NCI-H69 (cell line): ENCODE results near the gene C19orf25.

ENCODE experiments used
- DNase-seq: peaks from one replicate; lab custom pipeline; 2025; lab: John Stamatoyannopoulos, UW

Gene C19orf25

DNA sequence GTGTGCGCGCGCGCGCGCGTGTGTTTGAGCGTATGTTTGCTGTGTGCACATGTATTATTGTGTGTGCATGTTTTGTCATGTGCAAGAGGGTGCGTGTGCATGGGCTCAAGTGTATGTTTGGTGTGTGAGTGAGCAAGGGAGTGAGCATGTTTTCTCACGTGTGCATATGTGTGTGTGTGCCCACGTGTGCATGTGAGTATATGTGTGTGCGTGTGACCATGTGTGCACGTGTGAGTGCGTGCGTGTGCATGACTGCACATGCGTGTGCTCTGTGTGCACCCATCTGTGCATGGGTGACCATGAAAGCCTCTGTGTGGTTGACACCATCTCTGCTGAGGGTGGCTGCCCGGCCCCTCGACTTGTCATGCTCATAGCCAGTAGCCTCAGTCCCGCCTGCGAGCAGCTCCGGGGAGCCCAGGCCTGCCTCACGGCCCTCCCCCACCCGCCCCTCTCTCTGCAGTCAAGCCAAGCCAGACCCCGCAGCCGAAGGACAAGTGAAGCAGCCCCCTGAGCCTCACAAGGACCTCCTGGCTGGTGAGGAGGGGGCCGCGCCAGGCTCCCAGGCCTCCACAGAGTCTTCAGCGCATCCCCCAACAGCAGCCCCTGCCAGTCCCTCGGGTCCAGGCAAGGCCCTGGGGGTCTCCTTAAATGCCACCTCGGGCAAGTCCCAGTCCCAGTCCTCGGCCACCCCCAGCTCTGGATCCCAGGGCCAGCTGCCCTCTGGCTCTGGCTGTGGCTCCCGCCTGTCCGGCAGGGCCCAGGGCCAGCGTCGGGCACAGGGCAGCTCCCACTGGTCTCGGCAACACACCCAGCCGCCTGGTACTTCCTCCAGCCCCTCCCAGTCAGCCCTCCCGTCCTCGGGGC, 17.9 kb upstream of the C19orf25 start:
- DNase-seq, result no peak

DNA sequence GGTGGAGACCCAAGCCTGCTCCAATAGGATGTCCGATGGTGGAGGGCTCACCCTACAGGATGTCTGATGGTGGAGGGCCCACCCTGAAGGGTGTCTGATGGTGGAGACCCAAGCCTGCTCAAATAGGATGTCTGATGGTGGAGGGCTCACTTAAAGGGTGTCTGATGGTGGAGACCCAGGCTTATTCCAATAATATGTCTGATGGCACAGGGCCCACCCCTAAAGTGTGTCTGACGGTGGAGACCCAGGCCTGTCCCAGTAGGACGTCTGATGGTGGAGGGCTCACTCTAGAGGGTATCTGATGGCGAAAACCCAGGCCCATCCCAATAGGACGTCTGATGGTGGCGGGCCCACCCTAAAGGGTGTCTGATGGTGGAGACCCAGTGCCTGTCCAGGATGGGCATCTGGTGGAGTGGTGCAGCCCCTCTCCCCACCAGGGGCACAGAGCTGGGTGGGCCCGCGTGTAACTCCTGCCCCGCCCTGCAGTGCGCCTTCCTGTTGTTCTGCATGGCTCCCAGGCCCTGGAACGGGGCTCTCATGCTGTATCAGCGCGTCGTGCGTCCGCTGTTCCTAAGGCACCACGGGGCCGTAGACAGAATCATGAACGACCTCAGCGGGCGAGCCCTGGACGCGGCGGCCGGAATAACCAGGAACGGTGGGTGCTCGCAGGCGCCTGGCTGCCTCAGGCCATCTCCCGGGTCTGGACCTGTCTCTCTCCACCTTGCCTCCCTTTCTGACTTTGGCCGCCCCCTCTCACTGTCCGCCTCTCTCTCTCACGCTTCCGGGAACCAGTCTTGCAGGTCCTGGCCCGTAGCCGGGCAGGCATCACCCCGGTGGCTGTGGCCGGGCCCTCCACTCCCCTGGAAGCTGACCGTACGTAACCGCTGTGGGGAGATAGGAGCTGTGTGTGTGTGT, 17.0 kb upstream of the C19orf25 start:
- DNase-seq, result no peak

DNA sequence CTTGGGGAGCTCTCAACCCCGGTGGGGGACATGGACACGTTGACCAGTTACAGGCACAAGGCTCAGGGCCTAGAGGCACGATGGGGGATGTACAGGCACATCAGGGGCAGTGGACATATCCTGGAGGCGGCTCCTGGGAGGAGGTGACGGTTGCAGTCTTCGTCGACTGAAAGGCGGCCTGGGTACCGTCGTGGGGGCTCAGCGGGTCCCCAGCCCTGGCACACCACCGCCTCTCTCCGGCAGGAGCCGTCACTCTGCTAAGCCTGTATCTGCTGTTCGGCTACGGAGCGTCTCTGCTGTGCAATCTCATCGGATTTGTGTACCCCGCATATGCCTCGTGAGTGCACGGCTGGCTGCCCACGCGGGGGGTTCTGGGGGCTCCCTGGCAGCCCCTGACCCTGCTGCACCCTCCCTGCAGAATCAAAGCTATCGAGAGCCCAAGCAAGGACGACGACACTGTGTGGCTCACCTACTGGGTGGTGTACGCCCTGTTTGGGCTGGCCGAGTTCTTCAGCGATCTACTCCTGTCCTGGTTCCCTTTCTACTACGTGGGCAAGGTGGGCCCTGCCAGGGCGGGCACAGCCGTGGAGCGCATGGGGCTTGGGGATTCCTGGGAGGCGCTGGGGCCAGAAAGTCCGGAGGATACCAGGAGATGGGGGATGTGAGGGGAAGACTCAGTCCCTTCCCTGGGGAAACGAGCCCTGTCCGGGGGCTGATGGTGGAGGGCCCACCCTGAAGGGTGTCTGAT, 16.2 kb upstream of the C19orf25 start:
- DNase-seq, result no peak

DNA sequence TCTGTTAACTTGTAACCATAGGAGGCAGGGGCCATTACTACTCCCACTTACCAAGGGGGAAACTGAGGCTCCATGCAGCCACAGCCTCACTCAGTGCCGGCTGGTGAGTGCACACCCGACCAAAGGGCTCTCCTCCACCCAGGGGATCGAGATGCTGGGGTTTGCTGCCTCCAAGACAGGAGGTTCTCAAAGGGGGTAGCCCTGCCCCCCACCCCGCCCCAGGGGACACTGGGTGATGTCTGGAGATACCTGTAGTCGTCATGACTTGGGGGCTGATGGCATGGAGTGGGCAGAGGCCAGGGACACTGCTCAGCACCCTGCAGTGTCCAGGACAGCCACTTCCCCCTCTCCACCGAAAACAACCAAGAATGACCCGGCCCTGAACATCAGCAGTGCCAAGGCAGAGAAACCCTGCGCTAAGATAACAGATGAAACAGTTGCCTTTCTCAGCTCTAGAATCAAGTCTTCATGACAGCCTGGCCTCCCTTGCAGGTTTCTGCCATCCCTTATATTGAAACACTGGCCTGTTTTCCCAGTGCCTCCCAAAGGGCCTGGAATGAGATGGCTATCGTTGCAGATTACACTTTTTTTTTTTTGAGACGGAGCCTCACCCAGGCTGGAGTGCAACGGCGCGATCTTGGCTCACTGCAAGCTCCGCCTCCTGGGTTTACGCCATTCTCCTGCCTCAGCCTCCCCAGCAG, 15.2 kb upstream of the C19orf25 start:
- DNase-seq, result no peak

DNA sequence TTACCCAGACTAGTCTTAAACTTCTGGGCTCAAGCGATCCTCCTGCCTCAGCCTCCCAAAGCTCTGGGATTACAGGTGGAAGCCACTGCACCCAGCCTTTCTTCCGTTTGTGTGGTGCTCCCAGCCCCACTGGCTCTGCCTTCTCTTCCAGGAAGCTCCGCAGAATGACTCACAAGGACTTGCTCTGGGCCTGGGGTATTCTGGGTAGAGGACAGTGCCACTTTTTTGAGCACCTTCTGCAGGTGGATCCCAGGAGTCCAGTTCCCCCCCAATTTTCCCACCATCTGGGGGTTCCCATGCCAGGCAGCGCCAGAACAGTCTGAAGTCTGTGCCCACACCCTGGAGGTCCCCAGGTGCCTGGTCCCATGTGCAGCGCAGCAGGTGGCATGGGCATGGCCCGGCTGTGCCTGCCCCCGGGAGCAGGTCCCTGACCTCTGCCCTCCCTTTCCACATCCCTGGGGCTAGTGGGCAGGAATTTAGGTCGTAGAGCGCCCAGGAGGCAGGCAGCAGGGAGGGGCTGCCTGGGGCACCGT, 13.5 kb upstream of the C19orf25 start:
- DNase-seq, result no peak

DNA sequence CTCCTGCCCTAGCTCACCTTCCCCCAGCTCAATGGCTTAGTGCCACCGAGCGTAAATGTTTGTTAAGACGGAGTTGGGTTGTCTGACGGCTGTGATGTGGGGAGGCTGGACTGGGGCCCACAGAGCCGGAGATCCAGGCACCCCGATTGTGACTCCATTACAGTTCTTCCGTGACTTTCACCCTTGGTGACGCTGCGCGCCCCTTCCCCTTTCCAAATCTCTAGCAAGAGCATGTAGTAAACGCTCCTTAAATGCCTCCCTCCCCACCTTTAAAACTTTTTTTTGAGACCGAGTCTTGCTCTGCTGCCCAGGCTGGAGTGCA, 12.8 kb upstream of the C19orf25 start:
- DNase-seq, result no peak

DNA sequence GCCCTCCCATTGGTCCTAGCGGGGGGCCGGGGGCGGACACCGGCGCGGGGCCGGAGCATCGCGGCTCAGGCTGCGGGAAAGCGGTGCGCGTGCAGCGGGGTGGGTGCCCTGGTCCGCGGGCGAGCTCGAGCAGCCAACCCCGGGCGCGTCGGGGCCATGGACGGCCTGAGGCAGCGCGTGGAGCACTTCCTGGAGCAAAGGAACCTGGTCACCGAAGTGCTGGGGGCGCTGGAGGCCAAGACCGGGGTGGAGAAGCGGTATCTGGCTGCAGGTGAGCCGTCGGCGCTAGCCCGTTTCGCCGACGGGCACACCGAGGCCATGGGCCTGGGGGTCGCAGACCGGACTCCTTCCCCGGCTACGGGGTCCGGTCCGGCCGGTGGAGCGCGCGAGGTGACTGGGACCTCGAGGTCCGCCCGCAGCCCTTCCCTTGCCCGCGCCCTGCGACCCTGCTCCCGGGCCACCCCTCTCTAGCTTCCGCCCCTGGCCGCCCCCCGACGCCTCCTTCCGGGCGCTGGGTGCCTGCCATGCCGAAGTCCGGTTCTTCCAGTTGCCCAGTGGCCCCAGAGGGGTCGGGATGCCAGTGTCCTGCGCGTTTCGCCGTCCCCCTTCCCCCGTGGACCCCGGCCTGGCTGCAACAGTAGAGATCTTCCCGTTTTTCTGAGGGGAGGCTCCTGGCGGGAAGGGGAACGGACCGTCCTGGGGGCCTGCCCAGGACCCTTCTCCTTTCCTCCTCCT, 12.3 kb upstream of the C19orf25 start, which contains the start of gene REEP6:
REEP6 (plus strand) TSS at position 68 of the 735 bp plus-strand sequence; CDS start at position 157, 89 bp downstream.
- no peak for DNase-seq

DNA sequence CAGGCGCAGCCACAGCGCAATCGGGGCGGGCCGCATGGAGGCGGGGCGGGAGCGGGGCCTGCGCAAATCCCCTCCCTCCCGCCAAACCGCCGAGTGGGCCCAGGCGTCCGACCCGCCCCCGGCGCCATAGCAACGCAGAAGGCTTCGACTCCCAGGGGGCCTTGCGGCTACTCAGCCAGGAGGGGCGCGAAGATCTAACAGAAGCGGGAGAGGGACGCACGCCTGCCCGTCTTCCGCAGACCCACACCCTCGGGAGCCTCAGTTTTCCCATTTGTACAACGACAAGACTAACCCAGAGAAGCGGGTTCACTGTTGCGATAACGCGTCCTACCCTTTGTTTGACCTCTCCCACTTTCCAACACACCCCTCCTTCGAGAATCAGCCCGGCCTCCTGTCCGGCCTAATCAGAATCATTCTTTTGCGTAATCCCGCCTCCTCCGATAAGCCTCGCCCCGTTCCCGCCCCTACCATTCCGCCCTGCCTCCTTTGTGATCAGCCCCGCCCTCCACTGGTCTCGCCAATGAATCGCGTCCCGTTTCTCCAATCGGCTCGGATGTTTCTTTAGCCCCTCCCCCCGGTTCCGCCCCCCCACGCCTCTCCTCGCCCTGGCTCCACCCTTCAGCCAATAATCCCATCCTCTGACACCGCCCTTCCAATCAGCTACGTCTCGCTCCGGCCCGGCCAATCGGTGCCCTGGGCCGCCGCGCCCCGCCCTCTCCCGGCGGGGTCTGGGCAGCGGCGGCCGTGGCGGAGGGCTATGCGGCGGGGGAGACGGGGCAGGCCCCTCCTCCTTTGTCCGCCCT, 11.5 kb upstream of the C19orf25 start, which contains the start of gene PCSK4:
PCSK4 (minus strand) TSS at position 40 of the 803 bp plus-strand sequence; CDS start at position 36, 4 bp downstream.
- DNase-seq, result peak; percentile 100

DNA sequence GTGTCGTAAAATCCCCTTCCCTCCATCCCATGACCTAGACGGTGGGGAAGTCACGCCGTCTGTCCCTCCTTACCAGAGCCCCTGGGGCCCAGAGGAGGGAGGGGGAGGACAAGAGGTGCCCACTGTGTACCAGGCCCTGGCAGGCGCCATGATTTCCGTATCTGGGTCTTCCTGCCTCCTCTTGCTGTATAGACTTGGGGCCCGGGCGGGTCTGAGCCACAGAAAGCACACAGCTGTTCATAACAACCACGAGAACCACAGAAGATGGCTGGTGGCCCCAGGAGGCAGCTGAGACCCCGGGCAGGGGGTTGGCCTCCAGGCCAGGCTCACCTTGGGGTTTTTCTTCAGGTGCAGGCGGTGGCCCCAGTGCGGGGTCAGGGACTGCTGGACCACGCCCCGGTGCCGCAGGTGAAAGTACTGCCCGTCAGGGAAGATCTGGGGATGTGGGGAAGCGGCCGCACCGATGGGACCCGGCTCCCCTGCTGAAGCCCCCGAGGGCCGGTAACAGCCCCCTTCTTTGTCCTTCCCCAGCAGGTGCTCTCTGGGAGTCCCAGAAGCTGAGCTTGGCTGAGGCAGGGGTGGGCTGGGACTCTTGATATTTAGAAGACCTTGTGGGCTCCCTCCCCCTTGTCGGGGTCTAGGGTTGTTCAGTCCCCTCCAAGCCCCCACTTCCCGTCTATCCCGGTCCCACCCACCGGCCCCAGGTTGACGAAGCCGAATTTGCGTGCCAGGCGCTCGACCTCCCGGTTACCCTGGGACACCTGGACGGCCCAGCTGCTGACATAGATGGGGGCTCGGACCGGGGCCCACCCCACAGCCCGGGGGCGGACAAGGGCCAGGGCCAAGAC, 10.7 kb upstream of the C19orf25 start:
- DNase-seq, result peak; percentile 63

DNA sequence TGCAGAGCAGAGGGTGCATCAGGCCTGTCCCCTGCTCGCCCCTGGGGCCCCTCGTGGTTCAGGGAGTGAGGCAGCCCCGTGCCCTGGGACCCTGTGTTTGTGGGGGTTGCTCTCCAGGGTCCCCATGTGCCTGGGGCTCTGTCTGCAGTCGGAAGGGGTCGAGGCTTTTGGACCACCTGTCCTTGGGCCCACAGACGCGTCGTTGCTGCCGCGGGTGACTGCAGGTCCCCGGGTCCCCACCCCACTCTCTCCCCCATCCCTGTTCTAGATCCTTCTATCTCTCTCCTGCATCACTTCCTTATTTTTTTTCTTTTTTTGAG, 9.2 kb upstream of the C19orf25 start:
- no peak for DNase-seq

DNA sequence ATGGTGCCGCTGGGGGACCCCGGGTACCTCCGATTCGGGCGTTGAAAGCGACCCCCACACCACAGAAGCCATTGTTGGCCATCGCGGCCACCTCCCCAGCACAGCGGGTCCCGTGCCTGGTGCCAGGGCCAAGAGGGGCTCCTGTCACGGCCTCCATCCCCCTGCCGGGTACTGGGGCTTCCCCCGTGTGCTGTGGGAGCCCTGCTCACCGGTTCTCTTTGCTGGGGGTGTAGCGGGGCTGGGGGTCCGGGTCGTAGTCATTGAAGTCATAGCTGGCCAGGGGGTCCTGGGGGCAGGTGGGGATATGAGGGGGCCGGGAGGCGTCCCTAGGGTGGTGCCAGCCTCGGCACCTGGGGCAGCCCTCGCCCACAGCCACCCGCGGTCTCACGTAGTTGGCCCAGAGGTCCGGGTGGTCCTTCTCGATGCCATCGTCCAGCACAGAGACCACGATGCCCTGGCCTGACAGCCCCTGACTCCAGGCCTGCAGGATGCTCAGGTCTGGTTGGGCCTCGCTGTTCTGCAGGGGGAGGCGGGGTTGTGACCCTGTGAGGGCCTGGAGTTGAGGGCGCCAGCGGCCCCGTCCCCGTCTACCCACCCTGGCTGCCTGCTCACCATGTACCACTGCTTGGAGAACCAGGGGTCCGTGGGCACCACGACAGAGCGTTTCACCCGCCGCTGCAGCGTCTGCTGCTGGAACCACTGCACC, 8.7 kb upstream of the C19orf25 start:
- no peak for DNase-seq

DNA sequence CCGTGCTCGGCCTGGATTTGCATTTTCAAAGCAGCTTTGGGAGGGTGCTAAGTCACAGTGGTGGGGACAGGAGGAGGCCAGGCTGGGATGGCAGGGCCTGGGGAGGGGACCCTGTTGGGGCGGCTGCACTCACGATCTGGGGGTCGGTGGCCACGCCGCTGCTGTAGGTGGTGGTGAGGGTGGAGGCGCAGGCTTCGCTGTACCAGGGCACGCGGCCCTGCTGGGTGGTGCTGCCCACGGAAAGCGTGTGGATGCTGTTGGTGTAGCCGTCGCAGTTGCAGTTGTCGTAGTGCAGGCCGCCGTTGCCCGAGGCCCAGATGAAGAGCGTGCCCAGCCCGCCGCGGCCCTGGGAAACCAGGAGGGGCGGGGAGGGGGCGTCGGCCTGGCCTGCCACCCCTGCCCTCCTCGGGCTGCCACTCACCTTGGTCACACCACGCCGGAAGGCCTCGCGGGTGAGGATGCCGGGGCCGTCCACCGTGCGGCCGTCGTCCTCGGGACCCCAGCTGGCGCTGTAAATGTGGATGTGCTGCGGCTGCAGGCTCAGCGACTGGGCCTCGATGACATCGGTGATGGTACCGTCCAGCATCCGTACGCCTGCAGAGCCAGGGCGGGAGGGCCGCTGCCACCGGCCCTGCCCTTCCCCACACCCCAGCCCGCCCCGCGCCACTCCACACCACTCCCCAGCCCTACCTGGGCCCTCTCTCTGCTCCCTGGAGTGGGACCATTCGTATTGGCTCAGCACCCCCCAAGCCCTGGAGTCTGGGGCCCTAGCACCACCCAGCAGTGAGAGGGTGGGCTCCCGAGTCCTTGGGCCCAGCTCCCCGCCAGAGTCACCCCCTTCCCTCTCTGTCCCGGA, 7.9 kb upstream of the C19orf25 start:
- no peak for DNase-seq

DNA sequence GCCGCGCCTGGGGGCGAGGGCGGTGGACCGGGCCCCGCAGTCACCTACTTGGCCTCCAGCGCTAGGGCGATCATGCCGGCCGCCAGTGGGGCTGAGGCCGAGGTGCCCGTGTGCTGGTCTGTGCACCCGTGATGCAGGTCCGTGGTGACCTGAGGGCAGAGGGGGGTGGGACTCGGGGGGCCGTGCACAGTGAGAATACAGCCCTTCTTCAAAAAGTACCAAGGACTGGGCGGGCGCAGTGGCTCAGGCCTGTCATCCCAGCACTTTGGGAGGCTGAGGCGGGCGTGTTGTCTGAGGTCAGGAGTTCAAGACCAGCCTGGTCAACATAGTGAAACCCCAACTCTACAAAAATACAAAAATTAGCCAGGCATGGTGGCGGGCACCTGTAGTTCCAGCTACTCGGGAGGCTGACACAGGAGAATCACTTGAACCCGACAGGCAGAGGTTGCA, 5.0 kb upstream of the C19orf25 start:
- DNase-seq, result no peak

DNA sequence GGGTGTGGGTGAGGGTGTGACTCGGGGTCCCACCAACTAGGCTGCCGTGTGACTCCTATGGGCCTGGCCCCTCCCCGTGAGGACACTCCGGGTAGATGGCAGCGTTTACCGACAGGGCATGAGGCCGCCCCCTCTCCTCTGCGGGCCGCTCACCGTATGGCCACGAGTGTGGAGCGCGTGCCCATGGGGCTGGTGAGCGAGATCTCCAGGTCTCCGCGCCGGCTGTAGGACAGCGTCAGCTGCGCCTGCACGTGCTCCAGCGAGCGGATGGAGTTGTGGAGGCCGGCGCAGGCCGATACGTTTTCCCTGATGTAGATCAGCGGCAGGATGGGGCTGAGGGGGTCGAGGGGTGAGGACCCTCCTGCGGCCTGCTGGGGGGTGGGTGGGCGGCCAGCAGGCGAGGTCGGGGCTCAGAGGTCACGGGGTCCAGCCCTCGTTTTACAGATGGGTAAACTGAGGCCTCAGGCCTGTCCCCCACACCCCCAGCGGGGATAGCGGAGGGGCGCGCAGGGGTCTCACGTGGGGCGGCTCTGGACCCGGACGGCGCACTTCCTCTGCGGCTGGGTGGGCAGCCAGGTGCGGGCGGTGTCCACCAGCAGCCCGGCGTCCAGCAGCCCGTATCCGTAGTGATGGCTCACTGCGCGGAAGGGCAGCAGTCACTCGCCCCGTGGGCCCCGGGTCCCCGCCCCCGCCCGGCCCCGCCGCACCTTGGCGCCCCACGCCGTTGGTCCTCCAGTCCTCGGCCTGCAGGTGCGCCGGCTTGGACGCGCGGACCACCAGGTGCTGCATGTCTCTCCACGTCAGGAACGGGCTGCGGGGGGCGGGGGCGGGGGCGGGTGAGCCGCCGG, 4.3 kb upstream of the C19orf25 start:
- DNase-seq, result no peak

DNA sequence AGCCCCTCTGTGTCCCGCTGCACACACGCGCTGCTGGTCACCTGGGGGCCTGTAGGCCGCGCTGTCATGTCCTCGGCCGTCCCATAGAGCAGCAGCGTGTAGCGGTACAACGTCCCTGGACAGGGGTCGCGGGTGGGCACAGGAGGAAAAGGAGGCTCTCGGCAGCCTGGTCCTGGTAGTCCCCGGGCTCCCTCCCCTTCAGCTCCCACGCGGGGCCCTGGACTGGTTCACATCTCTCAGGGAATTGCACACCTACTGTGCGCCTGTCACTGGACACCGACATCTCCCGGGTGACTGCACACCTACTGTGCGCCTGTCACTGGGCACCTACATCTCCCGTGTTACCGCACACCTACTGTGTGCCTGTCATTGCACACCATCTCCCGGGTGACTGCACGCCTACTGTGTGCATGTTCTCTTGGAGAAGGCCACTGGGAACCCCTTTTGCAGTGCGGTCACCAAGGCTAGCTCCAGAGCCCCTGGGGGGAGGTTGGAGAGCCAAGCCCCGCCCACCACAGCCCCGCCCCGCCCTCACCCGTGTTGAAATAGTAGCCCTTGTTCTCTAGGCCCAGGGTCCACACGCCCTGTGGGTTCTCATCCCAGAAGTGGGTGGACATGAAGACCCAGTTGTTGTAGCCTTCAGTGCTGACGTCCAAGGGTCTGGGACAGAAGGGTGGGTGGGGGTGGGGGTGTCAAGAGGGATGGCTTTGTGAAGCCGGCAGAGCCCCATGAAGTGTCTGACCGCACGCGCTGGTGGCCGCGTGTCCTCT, 3.5 kb upstream of the C19orf25 start:
- DNase-seq, result no peak
